Islet of Langerhans (tissue), 1 donor: ENCODE measurements around the gene NOXRED1.
"Not testable (repeated sequence)": the region's sequence is repeated elsewhere in the genome, so short reads cannot be mapped to it uniquely, and the experiment has no call there.

ENCODE experiments used
- FAIRE-seq: peaks from one replicate; lab custom pipeline; 2011; peaks lifted over from hg19 to GRCh38; lab: Jason Lieb, UNC

The NOXRED1 gene, protein sequence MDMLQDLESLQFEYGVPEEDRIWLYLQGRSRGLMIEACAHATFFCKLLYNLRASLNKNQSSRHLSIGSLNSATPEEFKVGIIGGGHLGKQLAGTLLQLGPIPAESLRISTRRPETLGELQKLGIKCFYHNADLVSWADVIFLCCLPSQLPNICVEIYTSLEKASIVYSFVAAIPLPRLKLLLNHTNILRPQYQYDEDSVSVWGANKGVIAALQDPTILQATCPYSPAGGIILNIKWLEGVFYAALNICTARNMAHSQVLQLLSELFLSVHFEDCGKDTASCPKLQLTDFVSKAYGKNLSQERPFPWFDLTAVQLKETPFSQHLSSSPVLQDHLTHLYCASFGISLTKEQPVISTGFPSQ

DNA sequence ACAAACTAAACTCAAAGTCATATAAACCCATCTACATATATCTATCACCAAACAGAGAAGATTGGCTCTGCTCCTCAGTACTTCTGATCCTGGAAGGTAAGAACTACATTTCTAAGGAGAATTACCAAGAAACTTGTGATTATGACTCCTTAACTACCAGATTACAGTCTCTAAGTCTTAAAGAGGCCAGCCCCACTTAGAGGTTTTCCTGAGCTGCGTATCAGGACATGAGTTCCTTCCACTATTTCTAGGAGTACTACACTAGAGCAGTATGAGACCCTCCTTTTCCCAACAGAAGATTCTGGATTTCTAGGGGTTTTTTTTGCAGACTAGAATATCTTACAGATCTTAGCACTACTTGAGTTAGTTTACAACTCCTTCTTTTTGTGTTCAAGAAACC lies at the start of gene NOXRED1:
Gene NOXRED1, minus strand, starts transcription at position 101 of the 400 bp plus-strand sequence. CDS start 634 bp downstream, outside the sequence.
- no peak for FAIRE-seq

DNA sequence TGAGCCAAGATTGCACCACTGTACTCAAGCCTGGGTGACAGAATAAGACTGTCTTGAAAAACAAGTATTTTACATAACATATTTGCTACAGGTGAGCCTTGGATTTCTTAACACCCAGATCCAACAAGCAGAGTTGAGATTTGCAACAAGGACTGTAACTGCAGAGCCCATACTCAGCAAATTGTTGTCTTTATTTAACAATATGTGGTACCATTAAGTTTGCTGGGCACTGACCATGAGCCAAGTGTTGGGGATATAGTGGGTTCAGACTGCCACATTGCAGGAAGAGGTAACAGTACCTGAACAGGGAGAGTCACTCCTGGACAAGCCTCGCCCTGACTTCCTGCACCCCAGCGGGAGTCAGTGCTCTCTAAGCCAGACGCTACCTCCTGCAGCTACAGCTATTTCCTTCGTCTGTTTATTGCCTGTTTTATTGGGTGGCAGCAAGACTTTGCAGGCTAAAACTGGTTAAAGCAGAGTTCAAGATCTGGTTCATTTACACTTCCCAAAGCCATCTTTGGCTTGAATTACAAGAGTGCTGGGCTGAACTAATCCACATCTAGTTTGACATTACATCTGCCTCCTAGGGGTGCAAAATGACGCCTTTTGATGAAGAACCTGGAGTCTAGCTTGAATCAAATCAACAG lies 47.0 kb upstream of the NOXRED1 start:
- FAIRE-seq, result no peak

DNA sequence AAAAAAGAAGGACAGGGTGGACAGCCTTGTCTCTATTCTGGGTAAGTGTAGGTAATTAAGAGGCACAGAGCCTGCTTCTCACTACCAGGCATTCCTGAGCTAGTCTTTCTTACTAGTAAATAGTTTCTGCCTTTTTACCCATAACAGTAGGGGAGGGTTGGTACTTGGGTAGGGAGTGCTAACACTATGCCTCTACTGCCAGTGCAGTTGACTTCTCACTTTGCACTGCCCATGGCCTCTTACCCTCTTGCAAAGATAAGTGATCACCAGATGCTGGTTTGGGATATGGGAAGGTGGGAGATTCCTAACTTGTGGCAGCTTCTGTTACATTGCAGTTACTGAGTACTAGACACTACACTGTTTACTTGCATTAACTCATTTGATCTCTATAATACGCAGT lies 46.2 kb upstream of the NOXRED1 start:
- FAIRE-seq, result no peak

DNA sequence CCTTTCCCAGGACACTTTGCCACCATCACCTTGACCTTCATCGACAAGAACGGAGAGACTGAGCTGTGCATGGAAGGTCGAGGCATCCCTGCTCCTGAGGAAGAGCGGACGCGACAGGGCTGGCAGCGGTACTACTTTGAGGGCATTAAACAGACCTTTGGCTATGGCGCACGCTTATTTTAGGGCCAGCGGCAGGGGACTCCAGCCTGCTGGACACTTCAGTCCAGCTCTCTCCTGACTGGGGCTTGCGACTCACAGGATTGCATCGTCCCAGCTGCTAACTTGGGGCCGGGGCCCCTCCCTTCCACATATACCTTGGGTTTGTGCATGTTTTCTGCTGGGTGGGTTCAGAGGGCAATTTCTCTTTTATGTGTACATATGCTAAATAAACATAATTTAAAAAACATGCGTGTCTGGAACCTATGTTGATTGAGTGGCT lies 45.8 kb upstream of the NOXRED1 start:
- FAIRE-seq, result no peak

DNA sequence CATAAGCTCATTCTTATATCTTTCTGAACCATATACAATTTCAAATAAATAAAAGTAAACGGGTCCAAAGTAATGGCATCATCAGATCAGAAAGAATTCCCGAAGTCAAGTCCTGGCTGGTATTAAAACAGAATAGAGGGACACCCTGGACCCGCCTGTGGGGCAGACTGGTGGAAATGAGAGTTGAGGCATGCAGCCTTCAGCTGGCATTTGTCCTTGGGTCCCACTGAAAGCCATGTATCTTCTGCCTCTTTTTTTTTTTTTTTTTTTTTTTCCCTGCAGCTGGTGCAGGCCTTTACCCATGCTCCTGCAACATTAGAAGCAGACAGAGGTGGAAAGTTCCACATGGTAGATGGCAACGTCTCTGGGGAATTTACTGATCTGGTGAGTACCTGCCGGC lies 44.5 kb upstream of the NOXRED1 start:
- FAIRE-seq, result no peak

DNA sequence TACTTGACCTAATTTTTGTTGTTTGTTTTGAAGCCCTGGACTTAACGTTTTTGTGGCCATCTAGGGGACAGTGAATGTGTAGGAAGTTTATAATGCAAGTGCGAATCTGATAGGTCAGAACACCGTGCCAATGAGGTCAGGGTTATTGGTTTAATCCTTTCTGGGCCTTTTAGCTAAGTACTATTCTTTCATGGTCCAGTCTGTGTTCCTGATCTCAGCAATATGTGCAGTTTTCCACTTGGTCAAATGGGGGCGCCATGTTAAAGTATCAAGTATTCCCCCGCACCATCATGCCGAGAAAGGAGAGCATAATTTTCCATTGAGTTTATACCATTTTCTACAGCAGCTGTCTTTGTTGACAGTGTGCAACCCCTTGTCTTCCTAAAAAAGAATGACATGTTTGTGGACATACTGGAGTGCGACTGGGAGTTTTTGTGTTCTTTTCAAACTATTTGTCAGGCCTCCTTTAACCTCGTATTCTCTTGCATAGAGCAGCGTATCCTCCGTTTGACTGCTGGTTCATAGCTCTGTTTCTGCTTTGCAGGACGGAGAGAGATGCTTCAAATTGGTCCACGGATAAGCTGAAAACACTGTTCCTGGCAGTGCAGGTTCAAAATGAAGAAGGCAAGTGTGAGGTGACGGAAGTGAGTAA lies 35.9 kb upstream of the NOXRED1 start:
- no peak for FAIRE-seq

DNA sequence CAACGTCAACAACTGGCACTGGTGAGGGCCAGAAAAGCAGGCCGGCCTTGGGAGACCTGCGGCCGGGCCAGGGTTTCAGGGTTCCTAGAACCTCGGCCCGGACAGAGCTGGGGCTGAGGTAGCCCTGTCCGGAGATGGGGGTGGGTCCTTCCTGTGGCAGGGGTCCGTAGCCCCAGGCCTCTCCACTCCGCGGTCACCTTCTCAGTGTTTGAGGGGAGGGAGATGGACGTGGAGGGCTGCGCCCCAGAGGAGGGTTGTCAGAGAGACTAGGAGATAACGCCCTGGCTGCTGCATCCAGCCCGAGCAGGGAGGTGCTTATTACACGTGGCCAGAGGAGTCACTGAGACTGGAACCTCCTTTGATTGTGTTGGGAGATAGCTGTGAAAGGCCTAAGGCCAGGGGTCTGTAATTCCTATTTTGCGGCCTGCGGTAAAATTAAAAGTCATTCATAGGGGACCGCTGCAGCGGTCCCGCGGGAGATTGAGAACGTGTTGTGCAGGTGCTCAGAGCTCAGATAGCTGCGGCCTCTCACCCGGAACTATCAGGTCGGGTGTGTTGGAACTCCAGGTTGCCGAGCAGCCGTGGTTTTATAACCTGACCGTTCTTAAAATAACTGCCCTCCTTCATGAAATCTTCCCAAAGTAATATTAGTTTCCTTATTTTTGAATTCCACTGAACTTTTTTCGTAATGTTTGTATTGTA lies 35.1 kb upstream of the NOXRED1 start:
- FAIRE-seq, result no peak

DNA sequence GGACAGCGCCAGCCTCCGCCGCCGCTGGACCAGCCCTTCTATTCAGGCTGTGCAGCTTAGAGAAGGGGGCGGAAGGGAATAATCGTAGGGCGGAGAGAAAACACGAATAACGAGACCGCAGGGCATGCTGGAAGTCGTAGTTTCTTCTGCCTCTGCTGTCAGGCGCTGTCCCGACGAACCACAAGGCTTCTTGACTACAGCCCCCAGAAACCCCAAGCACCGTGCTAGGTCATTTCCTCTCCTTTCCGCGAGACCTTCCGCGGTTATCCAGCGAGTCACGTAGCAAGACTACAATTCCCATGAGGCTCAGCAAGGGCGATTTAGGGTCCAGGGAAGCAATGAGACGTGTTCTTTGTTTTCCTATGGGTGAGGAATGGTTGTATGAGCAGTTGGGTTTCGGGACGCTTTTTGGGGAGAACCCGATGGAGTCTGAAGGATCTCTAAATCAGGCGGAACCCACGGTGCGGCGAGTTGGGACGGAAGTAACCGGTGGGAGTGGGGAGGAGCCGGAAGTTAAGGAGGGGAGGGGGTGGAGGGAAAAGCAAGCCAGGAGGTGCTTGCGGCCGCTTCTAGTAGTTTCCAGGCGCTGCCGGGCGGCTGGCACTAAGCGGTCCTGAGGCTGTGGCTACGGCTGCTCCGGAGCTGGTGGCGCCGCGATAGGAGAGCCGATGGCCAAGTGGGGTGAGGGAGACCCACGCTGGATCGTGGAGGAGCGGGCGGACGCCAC lies 34.4 kb upstream of the NOXRED1 start, which contains the start of the genes AHSA1 and VIPAS39:
Gene AHSA1, plus strand, starts transcription at position 572 of the 727 bp plus-strand sequence. Its CDS starts 97 bp downstream, at position 669.
Gene VIPAS39, minus strand, starts transcription at position 80 of the 727 bp plus-strand sequence. CDS start 3,499 bp downstream, outside the sequence.
- peak; percentile 90 for FAIRE-seq

DNA sequence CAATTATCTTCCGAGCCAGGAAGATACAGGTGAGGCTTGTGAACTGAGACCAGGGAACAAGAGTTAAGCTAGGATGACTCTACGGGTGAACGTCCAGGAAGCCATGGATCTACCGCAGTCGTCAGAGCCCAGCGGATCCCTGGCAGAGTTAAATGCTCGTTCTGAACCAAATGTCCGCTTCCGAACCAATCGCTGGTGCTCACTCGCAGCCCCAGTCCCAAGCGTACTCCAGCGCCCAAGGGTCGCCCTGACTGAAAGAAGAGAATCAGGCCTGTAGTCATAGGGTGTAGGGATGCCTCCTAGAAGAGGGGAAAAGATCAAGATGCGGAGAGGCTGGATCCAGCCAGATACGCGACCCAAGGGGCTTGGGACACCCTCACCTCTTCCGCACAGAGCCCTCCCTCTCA lies 33.8 kb upstream of the NOXRED1 start:
- no peak for FAIRE-seq

DNA sequence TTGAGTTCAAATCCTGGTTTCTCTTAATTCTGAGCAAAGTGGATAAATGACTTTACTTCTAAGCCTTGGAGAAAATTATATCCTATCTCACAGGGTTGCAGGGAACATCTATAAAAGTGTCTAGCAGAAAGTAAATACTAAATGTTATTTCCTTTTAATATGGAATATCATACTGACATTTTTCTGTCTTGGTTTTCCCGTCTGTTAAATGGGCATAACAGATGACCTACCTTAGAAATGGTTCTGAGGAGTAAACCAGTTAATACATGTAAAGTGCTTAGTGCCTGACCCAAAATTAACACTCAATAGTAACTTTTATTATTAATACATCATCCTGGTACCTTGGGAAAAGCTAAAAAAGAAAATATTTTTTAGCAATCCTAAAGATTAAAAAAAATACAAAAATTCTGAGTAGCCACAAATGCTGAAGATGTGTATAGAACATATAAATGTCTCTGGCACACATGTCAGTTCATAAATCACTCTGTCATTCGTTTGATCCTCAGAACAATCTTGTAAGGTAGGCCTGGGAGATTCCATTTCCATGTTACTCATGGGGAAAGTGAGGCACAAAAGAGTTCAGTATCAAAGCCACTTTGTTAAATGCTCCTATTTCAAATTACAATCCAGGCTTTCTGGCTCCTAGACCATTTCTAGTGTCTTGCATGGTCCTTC lies 32.8 kb upstream of the NOXRED1 start:
- FAIRE-seq, result no peak

DNA sequence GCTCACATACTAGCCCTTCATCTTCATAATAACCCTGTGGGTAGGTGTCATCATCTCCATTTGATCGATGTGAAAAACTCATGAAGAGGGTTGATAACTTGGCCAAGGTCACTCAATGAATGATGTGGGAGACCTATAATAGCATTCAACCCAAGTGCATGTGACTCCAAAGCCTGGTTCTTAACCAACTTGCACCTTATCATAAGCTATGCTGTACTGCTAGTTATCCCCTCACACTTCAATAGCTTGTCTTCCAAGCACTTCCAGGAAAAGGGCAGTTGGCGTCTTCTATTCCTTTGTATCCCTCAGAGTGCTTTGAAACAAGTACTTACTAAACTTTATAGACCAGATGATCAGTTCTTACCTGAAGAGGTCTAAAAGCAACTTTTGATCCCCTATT lies 18.9 kb upstream of the NOXRED1 start:
- FAIRE-seq, result no peak

DNA sequence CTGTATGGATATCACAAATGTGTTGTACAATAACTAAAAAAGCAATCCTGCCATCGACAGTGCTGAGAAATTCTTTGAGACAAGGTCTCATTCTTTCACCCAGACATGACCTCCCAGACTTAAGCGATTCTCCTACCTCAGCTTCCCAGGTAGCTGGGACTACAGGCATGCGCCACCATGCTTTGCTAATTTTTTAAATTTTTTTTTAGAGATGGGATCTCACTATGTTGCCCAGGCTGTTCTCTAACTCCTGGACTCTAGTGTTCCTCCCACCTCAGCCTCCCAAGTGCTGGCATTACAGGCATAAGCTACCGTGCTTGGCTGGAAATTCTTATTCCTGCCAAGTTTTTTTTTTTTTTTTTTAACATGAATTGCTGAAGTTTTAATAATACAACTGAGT lies 16.5 kb upstream of the NOXRED1 start:
- no peak for FAIRE-seq

DNA sequence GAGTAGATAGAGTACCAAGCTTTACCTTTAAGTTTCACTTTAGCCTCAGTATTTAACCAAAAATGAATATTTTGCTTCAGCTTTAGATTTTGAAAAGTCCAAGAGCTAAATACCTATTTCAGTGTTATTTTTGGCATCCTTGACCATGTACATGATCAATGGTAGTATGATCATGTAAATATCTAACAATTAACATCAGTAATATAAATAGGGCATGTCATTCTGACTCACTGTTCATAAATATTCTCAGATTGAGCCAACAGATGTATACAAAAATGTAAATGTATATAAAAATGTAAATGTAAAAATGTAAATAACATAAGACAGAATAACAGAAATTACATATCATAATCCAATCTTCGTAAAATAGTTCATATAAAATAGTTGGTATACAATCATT lies 15.3 kb upstream of the NOXRED1 start:
- no peak for FAIRE-seq

DNA sequence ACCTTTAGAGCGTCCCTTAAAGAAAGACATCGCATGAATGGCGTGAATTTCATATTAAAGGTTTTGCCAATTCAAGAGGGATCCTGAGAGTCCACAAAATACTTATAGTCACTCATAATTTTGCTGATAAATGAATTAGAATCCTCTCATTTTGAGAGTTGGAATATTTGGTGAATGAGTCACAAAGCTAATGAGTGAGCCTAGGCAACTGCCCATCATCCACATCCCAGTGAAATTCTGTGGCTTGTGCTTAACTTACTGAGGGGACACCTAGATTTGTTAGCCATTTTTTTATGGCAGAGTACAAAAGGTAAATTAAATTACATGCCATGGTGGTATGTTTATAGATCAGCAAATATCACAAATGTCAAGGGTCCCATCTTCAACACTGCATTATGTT lies 12.7 kb upstream of the NOXRED1 start:
- FAIRE-seq, result no peak

DNA sequence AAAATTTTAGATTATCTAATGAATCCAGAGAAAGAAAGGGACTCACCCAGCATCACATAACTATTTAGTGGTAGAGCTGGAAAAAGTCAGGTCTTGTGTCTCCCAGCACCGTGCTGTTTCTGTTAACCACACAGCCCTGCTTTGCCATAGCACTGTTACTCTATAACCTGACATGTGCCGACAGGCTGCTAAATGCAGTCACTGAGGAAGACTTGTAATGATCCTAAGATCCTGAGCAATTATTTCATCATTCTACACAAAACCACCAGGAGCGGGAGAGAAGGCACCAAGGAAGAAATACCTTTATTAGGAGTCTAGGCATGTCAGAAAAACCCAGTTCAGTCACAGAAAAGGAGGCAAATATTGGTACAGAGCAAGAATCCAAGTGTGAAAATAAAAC lies 3.1 kb upstream of the NOXRED1 start:
- no peak for FAIRE-seq

DNA sequence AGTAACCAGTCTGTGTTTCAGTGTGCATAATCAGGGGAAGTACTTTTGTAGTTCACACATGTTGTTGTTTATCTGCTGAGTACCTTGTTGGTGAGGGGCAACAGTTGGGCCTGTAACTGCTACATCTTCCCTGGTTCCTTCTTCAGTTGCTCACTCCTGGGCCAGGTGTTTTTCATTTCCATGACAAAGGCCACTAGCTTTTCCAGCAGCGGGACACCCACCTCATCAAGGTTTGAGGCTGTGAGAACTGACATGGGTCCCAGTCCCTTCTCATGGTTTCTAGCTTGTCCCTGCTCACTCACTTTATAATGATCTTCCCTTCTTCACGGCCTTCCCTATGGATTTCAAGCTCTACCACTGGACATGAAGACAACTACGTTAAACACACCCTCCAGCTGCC lies 1.5 kb upstream of the NOXRED1 start:
- no peak for FAIRE-seq

DNA sequence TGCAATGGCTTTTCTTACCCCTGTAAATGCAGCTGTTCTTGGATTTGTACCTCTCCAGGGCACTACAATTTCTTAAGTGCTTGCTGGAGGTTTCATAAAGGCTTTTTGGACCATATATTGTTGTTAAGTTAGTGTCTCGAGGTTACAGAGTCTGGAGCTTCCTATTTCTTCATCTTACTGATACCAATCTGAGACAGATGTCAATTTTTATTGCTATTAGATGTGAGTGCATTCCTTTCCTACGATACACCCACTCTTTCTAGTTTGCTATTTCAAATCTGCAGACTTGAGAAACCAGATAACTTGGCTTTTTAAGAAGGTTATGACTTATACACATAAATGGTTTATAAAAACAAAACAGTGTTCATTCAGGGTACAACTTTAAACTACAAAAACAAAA lies 2.1 kb downstream of the NOXRED1 start:
- FAIRE-seq, result no peak

DNA sequence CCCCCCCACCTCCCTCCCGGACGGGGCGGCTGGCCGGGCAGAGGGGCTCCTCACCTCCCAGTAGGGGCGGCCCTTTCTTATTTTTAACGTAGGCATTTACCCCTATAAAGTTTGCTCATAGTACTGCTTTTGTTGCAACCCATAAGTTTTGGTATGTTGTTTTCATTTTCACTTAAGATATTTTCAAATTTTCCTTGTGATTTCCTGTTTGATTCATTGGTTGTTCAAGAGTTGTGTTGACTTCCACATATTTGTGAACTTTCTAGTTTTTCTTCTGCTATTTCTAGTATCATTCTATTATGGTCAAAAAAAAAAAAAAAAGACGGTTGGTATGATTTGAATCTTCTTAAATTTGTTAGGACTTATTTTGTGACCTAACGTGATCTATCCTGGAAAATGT lies 6.5 kb downstream of the NOXRED1 start:
- FAIRE-seq, result no peak

DNA sequence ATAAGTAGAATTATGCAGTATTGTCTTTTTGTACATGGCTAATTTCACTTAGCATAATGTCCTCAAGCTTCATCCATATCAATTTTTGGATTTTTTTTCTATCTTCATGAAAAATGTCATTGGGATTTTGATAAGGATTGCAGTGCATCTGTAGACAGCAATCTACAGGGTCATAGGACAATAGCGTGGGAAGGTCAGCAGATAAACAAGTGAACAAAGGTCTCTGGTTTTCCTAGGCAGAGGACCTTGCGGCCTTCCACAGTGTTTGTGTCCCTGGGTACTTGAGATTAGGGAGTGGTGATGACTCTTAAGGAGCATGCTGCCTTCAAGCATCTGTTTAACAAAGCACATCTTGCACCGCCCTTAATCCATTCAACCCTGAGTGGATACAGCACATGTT lies 7.2 kb downstream of the NOXRED1 start:
- FAIRE-seq, result not testable (repeated sequence)

DNA sequence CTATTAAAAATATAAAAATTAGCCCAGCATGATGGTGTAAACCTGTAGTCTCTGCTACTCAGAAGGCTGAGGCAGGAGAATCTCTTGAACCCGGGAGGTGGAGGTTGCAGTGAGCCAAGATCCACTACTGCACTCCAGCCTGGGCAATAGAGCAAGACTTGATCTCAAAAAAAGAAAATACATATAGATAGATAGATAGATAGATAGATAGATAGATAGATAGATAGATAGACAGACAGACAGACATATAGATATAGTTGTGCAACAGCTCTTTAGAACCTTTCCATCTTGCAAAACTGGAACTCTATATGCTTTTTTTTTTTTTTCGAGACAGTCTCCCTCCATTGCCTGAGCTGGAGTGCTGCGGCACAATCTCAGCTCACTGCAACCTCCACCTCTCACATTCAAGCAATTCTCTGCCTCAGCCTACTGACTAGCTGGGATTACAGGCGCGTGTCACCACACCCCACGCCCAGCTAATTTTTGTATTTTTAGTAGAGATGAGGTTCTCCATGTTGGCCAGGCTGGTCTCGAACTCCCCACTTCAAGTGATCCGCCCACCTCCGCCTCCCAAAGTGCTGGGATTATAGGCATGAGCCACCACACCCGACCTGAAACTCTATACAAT lies 7.8 kb downstream of the NOXRED1 start:
- FAIRE-seq, result not testable (repeated sequence)

DNA sequence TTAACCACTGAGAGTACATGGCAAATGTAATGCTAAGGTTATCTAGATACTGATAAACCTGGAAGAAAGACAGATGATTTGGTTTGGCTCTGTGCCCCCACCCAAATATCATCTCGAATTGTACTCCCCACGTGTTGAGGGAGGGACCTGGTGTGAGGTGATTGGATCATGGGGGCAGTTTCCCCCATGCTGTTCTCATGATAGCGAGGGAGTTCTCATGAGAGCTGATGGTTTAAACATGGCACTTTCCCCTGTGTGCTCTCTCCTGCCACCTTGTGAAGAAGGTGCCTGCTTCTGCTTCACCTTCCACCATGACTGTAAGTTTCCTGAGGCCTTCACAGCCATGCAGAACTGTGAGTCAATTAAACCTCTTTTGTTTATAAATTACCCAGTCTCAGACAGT lies 14.2 kb downstream of the NOXRED1 start:
- FAIRE-seq, result no peak
